GM18511 (cell line): ENCODE data around the gene CNOT1.

Experiments used
- ATAC-seq: cut with Tn5 transposase; IDR thresholded peaks from one replicate; pipeline ENCODE4 v1.9.1; 2021; ENCODE audit warnings: mild to moderate bottlenecking, moderate library complexity; ENCODE audit not compliant: unreplicated experiment

The CNOT1 gene

GRCh38 chr16:58488531-58488930 lies 141.1 kb downstream of the CNOT1 start:
- no peak for ATAC-seq

- peak; percentile 75 for ATAC-seq
Measured at GRCh38 chr16:58487566-58488351, 141.9 kb downstream of the CNOT1 start.

- ATAC-seq: no peak
Measured at GRCh38 chr16:58485184-58485887, 144.3 kb downstream of the CNOT1 start.

- no peak for ATAC-seq
Measured at GRCh38 chr16:58481931-58482330, 147.7 kb downstream of the CNOT1 start.

GRCh38 chr16:58481226-58481869 lies 148.3 kb downstream of the CNOT1 start:
- ATAC-seq: no peak

- no peak for ATAC-seq
Measured at GRCh38 chr16:58478427-58478826, 151.2 kb downstream of the CNOT1 start.

- ATAC-seq: no peak
Measured at GRCh38 chr16:58476791-58477190, 152.8 kb downstream of the CNOT1 start.

GRCh38 chr16:58475091-58475619 lies 154.5 kb downstream of the CNOT1 start:
- no peak for ATAC-seq

- no peak for ATAC-seq
Measured at GRCh38 chr16:58474296-58474695, 155.3 kb downstream of the CNOT1 start.

- no peak for ATAC-seq
Measured at GRCh38 chr16:58472827-58473226, 156.8 kb downstream of the CNOT1 start.

- no peak for ATAC-seq
Measured at GRCh38 chr16:58472266-58472665, 157.4 kb downstream of the CNOT1 start.

- no peak for ATAC-seq
Measured at GRCh38 chr16:58471209-58471975, 158.2 kb downstream of the CNOT1 start.
